IPS-11a (cell line): ENCODE results near the gene OR2B6.

ENCODE experiments used
- H3K4me3 ChIP-seq: one replicate; pipeline ENCODE4 v1.5.1; 2013; ENCODE audit warnings: low read depth, low read length, control low read depth

The OR2B6 gene

DNA sequence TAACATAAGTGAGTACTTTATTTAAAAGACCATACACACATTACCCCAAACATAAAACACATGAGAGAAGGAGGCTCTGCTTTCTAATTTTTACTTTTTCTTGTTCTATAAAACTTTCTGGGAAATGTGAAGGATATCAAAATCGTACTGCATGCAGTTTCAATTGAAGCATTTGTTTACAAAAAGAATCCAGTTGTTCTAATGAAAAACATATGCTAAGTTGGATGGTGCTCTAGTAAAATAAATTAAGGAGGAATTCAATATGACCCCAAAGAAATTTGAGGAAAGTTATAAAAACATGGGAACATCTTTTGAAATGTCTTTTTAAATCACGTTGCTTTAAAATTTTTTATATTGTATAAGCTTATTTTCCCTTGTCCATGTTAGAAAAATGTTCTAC is 37.6 kb downstream of the OR2B6 start:
- H3K4me3 ChIP-seq, result no peak overlapping the region

DNA sequence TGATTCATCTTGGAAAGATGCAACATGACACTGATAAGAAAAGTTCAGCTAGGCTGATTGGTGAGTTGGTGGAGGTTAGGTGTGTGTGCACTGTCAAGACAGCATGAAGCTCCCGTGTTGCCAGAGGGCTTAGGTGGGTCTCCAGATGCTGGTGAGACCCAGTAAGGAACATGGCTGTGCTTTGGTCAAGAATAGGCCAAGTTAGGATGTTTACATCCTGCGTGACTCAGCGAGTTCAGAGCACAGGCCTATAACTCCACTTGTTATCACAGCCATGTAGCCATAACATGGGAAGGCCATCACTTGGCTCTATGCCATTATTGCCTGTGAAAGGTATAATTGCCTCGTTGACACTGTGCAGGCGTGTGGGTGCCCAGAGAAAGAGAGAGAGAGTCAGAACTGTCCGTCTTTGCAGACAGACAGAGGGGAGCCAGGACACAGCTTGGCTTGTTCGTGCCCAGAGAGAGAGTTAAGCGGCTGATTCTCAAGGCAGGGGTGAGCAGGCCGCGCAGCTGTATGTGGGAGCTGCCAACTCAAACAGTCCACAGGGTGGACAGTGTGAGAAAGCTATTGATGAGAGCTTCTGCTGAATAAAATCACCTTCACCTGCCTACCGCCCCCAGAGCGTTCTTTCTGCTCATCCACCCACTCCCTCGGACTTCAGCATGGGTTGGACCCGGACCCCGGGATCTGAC is 43.5 kb downstream of the OR2B6 start:
- H3K4me3 ChIP-seq, result no peak overlapping the region

DNA sequence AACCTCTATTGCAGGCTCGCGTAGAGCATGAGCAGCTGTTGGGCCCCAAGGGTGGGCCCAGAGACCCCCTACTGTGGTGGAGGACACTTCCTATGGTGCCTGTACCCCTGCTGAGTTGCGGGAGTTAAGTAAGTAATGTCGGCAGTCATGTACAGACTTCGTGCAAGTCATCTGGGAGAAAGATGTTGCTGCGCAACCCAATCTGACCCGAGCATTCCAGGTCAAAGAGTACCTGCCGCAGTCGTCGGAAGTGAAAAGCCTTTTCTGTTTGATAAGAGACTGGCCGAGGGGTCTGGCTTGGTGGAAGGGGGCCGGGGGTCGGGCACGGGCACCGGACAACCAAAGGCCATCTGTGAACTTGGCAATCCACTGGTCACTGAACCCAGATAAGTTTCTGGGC is 44.3 kb downstream of the OR2B6 start:
- H3K4me3 ChIP-seq, result no peak overlapping the region

DNA sequence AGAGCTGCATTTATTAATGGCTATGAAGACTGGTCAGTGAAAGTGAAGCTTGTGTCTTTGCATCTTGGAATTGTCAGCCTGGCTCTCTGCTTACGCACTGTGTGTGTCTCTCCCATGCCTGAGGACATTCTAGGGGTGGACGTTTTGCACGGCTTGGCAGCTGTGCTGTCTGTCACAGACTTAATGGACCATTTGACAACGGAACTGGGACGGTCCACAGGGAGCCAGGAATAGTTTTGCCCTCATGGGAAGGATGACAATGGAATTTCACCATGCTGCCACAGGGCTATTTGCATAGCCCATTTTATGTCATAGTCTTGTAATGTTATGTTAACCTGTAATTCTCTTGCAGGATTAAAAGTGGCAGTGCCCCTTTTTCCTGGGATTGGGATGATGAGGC is 44.7 kb downstream of the OR2B6 start:
- no peak overlapping the region for H3K4me3 ChIP-seq

DNA sequence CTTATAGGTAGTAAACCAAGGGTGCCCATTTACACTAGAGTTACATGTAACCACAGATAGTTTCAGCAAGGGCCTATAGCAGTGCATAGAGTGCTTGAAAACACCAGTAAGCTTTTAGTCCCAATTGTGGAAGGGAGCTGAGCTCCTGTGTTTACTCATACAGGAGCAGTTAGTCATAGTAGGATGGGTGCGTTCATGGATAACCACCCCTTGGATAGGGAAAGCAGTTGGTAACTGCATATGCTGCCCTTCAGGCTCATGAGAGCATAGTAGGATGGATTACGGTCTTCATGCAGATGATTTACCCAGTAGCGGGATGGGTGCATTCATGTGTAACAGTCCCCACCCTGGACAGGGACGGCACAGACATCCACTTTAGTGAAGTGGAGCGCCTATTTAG is 45.1 kb downstream of the OR2B6 start:
- H3K4me3 ChIP-seq, result no peak overlapping the region

DNA sequence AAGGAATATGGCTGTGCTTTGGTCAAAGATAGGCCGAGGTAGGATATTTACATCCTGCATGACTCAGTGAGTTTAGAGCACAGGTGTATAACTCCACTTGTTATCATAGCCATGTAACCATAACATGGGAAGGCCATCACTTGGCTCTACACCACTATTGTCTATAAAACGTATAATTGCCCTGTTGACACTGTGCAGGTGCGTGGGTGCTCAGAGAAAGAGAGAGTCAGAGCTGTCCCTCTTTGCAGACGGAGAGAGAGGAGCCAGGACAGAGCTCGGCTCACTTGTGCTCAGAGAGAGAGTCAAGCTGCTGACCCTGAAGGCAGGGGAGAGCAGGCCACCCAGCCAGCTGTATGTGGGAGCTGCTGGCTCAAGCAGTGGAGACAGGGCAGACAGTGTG is 46.0 kb downstream of the OR2B6 start:
- H3K4me3 ChIP-seq, result no peak overlapping the region

DNA sequence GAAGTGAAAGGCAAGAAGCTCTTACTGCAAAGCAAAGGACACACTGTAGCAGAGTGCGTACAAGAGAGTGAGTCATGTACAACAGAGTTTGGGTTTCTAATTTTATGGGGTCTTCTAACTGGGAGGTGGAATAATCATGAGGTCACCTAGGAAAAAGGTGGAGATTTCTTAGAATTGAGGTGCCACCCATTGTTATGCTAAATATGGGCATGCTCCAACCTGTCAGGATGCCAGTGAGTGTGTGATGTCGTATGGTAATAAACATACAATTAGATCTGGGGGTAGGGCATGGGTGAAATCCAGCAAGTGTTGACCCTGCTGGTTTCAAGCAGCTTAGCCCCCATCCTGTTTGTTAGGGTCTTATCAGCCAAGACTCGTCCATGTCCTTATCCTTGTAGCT is 46.6 kb downstream of the OR2B6 start:
- no peak overlapping the region for H3K4me3 ChIP-seq

DNA sequence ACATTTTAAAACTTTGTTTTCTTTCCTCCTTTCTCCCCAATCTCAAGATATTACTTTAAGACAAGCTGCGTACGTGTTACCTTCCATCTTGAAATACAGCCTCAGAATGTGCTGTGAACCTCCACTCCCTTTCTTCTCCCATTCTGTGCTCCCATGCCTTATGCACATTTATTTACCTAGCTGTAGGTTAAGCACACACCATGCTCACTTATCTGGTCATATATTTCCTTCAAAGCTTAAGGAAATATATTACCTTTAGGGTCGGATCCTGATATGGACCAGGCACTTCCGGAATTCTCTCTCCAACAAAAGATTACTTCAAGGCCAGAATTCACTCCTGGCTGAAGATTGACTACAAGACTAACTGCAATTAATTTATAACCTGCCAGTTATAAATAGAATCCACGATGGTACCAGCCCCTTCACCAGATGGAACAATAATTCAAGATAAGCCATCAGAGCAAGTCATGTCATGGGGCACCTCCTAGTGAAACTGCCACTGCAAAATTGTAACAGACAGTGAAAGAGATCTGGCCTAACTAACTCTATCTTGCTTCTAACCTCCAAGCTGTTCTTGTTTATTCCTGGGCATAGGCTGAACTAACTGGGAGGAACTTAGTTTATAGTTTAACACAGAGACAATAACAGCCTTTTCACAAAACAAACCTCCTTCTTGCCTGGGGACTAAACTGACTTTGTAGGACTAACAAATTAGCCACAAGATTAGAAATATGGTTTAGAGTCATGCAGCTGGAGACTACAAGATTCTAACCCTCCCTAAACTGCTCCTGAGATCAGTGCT is 47.5 kb downstream of the OR2B6 start:
- H3K4me3 ChIP-seq, result no peak overlapping the region

DNA sequence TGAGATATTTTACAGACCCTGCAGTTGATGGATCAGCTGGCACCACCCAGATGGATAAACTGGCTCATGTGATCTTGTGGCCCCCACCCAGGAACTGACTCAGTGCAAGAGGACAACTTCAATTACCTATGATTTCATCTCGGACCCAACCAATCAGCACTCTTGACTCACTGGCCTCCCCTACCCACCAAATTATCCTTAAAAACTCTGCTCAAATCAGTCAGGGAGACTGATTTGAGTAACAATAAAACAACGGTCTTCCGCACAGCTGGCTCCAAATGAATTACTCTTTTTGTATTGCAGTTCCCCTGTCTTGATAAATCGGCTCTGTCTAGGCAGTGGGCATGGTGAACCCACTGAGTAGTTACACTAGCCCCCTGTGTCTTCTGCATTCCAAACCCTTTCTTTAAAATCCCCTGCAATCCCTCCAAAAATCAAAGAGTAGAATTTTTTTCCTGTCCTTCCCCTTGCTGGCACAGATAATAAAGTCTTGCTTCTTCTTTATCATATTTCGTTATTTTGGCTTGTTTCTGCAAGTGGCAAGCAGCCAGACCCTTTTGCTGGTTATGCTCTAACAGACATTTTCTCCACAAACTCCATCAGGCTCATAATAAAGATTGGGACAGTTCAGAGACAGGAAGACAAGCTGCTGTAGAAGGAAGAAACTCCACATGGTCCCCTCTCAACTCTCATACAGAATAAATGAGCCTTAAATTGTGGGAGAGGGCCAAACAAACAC is 48.3 kb downstream of the OR2B6 start:
- no peak overlapping the region for H3K4me3 ChIP-seq

DNA sequence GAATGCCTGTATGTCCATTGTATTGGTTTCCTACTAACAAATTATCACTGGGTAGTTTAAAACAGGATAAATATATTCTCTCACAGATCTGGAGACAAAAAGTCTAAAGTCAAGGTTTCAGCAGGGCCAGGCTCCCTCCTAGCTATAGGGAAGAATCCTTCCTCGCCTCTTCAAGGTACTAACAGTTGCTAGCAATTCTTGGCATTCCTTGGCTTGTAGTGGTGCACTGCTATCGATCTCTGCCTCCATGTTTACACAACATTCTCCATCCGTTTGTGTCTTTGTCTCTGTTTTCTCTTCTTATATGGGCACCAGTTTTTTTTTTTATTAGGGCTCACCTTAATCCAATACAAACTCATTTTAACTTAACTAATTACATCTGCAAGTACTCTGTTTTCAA is 48.9 kb downstream of the OR2B6 start:
- no peak overlapping the region for H3K4me3 ChIP-seq
